ENCODE measurements around the gene UBN2. TPM values are rescaled to one million over a fixed set of nuclear protein-coding genes. Genes with fewer than 3 reads are reported as not detected.

Gene UBN2
- total RNA-seq, 4 donors from 2014 or later: 9.1 to 18.5 (median 12.5) TPM

GRCh38 chr7:139340037-139340807 is 109.2 kb downstream of the UBN2 start:
- H3K36me3 ChIP-seq: peaks cover 0 to 5% of the 10 kb centered on the region in 2 donors
- H3K27ac ChIP-seq: peak overlapping the region; percentile 96 to 100 (median 100)
- TF ChIP-seq POLR2A (IDR thresholded peaks at IDR 0.05): peak in 1 of 2 donors; percentile 58
- TF ChIP-seq, protein P1, sequence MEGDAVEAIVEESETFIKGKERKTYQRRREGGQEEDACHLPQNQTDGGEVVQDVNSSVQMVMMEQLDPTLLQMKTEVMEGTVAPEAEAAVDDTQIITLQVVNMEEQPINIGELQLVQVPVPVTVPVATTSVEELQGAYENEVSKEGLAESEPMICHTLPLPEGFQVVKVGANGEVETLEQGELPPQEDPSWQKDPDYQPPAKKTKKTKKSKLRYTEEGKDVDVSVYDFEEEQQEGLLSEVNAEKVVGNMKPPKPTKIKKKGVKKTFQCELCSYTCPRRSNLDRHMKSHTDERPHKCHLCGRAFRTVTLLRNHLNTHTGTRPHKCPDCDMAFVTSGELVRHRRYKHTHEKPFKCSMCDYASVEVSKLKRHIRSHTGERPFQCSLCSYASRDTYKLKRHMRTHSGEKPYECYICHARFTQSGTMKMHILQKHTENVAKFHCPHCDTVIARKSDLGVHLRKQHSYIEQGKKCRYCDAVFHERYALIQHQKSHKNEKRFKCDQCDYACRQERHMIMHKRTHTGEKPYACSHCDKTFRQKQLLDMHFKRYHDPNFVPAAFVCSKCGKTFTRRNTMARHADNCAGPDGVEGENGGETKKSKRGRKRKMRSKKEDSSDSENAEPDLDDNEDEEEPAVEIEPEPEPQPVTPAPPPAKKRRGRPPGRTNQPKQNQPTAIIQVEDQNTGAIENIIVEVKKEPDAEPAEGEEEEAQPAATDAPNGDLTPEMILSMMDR (IDR thresholded peaks at IDR 0.05): peak; percentile 23 to 89 (median 80)
- no peak for TF ChIP-seq EP300 (IDR thresholded peaks at IDR 0.05)
- TF ChIP-seq POLR2AphosphoS5 (IDR thresholded peaks at IDR 0.05): peak; percentile 66
- no peaks in the 10 kb centered on the region for H3K27me3 ChIP-seq
- peaks cover 0 to 5% (median 0%) of the 10 kb centered on the region in 3 donors for H3K9me3 ChIP-seq
- H3K4me3 ChIP-seq: peak overlapping the region; percentile 70 to 84
- peak; percentile 90 for ATAC-seq
- peaks cover 0 to 18% (median 6%) of the 10 kb centered on the region in 3 donors for H3K4me1 ChIP-seq
- WGBS, 2 donors (ENCODE audit: low coverage in 1 of 2): 0 to 13% methylated on average over 7 to 11 of the region's 66 CpGs

DNA sequence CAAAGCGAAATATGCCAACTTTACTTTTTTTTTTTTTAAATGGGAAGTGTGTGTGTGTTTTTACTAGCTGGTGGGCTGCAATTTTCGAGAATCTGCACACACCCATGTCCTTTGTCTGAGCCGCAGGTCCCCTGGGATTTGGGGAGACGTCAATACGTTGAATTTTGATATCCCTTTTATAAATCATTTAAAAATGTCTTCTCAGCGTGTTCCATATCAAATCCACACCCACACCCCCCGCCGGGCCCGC is 109.7 kb downstream of the UBN2 start:
- 0 to 1% methylated on average over 2 to 9 of the region's 9 CpGs for WGBS, 2 donors (ENCODE audit: low coverage in 1 of 2)
- Histone ChIP-seq H3K4me3 (peak overlapping the region; percentile 70 to 84), H3K9me3 (peaks cover 0 to 5% (median 0%) of the 10 kb centered on the region in 3 donors), H3K4me1 (peaks cover 0 to 18% (median 6%) of the 10 kb centered on the region in 3 donors), H3K36me3 (peaks cover 0 to 10% of the 10 kb centered on the region in 2 donors), H3K27me3 (no peaks in the 10 kb centered on the region), H3K27ac (peak overlapping the region; percentile 96 to 100 (median 100))
- TF ChIP-seq EP300 (IDR thresholded peaks at IDR 0.05): no peak
- TF ChIP-seq, protein P1 (IDR thresholded peaks at IDR 0.05): peak in 1 of 4 experiments; percentile 27
- peak; percentile 16 for ATAC-seq

DNA sequence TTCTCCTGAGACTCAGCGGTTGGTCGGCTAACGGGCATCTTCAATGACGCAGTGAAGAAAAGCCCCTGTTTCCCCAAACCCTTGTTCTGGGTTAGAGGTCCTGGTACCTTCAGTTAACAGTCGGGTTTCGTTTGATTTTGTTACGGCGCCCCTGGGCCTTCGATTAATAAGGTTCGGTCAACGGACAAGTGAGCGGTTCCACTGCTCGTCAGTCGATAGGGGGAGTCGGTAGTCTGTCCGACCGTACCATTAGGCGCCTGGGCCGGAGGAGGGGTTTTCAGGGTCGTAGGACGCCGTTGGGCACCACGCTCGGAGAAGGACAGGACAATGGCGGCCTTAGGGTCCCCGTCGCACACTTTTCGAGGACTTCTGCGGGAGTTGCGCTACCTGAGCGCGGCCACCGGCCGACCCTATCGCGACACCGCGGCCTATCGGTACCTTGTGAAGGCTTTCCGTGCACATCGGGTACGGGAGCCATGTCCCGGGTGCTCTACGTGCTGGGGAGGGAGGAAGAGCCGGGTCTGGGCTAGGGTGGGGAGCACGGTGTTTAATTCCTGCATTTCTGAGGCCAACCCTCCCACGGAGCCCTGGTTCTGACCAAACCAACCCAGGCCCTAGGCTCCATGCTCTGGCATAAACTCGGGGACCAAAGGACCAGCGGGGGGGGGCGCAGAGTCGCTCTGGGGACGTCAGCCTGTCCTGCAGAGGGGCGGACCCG is 110.2 kb downstream of the UBN2 start, which contains the start of gene FMC1:
Gene FMC1, plus strand, starts transcription at position 280 of the 718 bp plus-strand sequence. Its CDS starts 48 bp downstream, at position 328.
- Histone ChIP-seq H3K9me3 (peaks cover 0 to 5% (median 0%) of the 10 kb centered on the region in 3 donors), H3K4me1 (peaks cover 0 to 18% (median 6%) of the 10 kb centered on the region in 3 donors), H3K4me3 (peak within 1 kb of the TSS; percentile 70 to 84), H3K36me3 (peaks cover 0 to 15% of the 10 kb centered on the region in 2 donors), H3K27ac (peak within 1 kb of the TSS; percentile 96 to 100 (median 100)), H3K27me3 (no peaks in the 10 kb centered on the region)
- ATAC-seq: peak; percentile 81
- peak in 1 of 2 donors; percentile 66 for TF ChIP-seq POLR2A (IDR thresholded peaks at IDR 0.05)
- TF ChIP-seq POLR2AphosphoS5 (IDR thresholded peaks at IDR 0.05): peak; percentile 62
- TF ChIP-seq EP300 (IDR thresholded peaks at IDR 0.05): no peak
- TF ChIP-seq, protein P1 (IDR thresholded peaks at IDR 0.05): peak; percentile 23 to 68 (median 52)
- WGBS, 2 donors (ENCODE audit: low coverage in 1 of 2): 0% methylated on average over 11 to 12 of the region's 54 CpGs

DNA sequence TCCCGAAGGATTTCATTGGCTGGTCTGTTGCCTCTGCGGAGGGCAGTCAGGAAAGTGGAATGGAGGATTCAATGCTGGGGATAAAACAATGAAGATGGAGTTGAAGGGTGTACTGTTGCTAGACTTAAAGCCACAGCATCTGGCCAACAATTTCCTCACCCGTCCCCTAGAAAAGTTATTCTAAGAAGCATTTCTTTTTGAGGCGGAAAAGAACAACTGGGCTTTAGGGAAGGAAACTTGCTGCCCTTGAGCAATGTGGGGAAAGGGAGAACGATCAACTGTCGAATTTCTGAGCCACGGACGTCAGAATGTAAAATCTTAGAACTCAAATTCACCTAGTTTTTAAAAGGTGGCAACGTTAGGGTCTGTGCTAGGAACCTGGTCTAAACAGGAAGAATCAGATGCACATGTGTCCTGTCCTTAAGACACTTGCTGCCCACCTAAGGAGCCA is 110.8 kb downstream of the UBN2 start:
- TF ChIP-seq POLR2AphosphoS5 (IDR thresholded peaks at IDR 0.05) (peak; percentile 84), POLR2A (IDR thresholded peaks at IDR 0.05) (peak in 1 of 2 donors; percentile 62), EP300 (IDR thresholded peaks at IDR 0.05) (no peak)
- peaks cover 0 to 18% (median 6%) of the 10 kb centered on the region in 3 donors for H3K4me1 ChIP-seq
- no peak for ATAC-seq
- H3K9me3 ChIP-seq: peaks cover 0 to 5% (median 0%) of the 10 kb centered on the region in 3 donors
- H3K27me3 ChIP-seq: no peaks in the 10 kb centered on the region
- H3K4me3 ChIP-seq: peak overlapping the region; percentile 70 to 84
- H3K36me3 ChIP-seq: peaks cover 0 to 20% of the 10 kb centered on the region in 2 donors
- H3K27ac ChIP-seq: peak overlapping the region; percentile 96 to 100 (median 100)
- WGBS, 2 donors (ENCODE audit: low coverage in 1 of 2): 0 to 2% methylated on average over 8 to 9 of the region's 9 CpGs

DNA sequence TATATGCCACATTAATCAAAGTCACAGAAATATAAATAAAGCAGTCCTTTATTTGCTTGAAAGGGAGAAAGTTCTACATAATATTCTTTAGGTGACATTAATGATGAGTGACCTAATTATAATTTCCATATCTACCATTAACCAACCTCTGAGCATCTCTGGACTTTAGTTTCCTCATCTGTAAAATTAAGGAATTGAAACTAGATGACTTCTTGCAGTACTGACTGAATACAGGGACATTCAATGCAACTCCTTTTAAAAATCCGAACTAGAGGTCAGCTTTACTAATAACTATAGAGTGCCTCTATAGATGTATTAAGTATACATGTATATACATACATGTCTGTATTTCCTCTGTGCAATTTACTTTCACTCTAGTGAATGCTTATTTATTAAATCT is 114.0 kb downstream of the UBN2 start:
- WGBS, 2 donors (ENCODE audit: low coverage in 1 of 2): 95 to 100% methylated on average over 1 of the region's 1 CpG
- Histone ChIP-seq H3K27me3 (no peaks in the 10 kb centered on the region), H3K27ac (no peak overlapping the region), H3K4me3 (no peak overlapping the region), H3K9me3 (no peaks in the 10 kb centered on the region), H3K4me1 (peaks cover 0 to 18% (median 6%) of the 10 kb centered on the region in 3 donors), H3K36me3 (peaks cover 0 to 51% of the 10 kb centered on the region in 2 donors)
- TF ChIP-seq, protein P1 (IDR thresholded peaks at IDR 0.05): no peak
- TF ChIP-seq EP300 (IDR thresholded peaks at IDR 0.05) (no peak), POLR2AphosphoS5 (IDR thresholded peaks at IDR 0.05) (no peak), POLR2A (IDR thresholded peaks at IDR 0.05) (no peak)
- no peak for ATAC-seq
